T-cell (primary cell): Measurements from ENCODE around the gene CCDC27. TPM values are rescaled to one million over a fixed set of nuclear protein-coding genes. Genes with fewer than 3 reads are reported as not detected.

Experiments used
- ATAC-seq, 4 experiments: fragments of 200-7000 bp in 3 of 4; fragments of 150-1000 bp in 1 of 4; cut with Tn5 transposase; replicated peaks in 1 of 4; 1 replicate in 3 of 4; 2 replicates in 1 of 4; pipeline ENCODE4 v1.10.0; 2021; ENCODE audit warnings: moderate library complexity in 3 of 4, mild to moderate bottlenecking in 2 of 4, moderate number of reproducible peaks in 1 of 4
- CTCF ChIA-PET, 2 donors: fragments of 300-600 bp; sonication (Branson Sonifier 250); formaldehyde crosslinking; loops; one replicate each; lab custom pipeline; 2022; ENCODE audit warnings: antibody characterized with exemption in 2 of 2; lab: Charles Lee
- POLR2A ChIA-PET, 2 donors: fragments of 300-600 bp; sonication (Branson Sonifier 250); formaldehyde crosslinking; loops; one replicate each; lab custom pipeline; 2022; ENCODE audit warnings: antibody characterized with exemption in 2 of 2; lab: Charles Lee
- DNase-seq, 35 experiments: peaks; one replicate each; pipeline versions ENCODE4 v3.0.0 to v3.0.0-alpha.2; 2013 to 2023
- H3K27ac ChIP-seq: one replicate; pipeline ENCODE4 v1.5.1; 2013; ENCODE audit warnings: low read length
- H3K27me3 ChIP-seq, 2 experiments: replicated peaks in 1 of 2; 1 replicate in 1 of 2; 2 replicates in 1 of 2; pipeline versions ENCODE4 v1.6.1 to v1.7.0; 2013; ENCODE audit warnings: low read length in 1 of 2, mixed read lengths in 1 of 2; ENCODE audit not compliant: control insufficient read depth in 2 of 2, insufficient read depth in 2 of 2; ENCODE audit errors: extremely low read depth in 1 of 2
- H3K36me3 ChIP-seq, 2 donors: 1 replicate in 1 of 2; 2 replicates in 1 of 2; pipeline versions ENCODE4 v1.6.1 to v1.7.0; 2013; ENCODE audit warnings: low read length in 1 of 2; ENCODE audit not compliant: control insufficient read depth in 2 of 2, insufficient read depth in 1 of 2; ENCODE audit errors: extremely low read depth in 1 of 2
- H3K4me1 ChIP-seq, 2 experiments: 1 replicate in 1 of 2; 2 replicates in 1 of 2; pipeline versions ENCODE4 v1.6.1 to v1.7.0; 2013; ENCODE audit warnings: low read length in 2 of 2, mixed read lengths in 1 of 2; ENCODE audit not compliant: insufficient read depth in 2 of 2, control insufficient read depth in 1 of 2; ENCODE audit errors: extremely low read depth in 1 of 2
- H3K4me3 ChIP-seq, 2 donors: 1 replicate in 1 of 2; 2 replicates in 1 of 2; pipeline versions ENCODE4 v1.5.1 to v1.7.0; 2013; ENCODE audit warnings: mild to moderate bottlenecking in 2 of 2, low read length in 1 of 2, moderate library complexity in 1 of 2; ENCODE audit not compliant: control insufficient read depth in 1 of 2; ENCODE audit errors: extremely low read depth in 1 of 2
- H3K9me3 ChIP-seq: 2 replicates; pipeline ENCODE4 v1.7.0; 2013
- H3K27ac Mint-ChIP-seq, 2 donors: one replicate each; pipeline ENCODE4 v1.8.0; 2020 to 2021; ENCODE audit warnings: mild to moderate bottlenecking in 2 of 2, mixed read lengths in 2 of 2
- H3K27me3 Mint-ChIP-seq, 2 donors: one replicate each; pipeline ENCODE4 v1.8.0; 2021 to 2022; ENCODE audit warnings: mixed read lengths in 2 of 2
- H3K36me3 Mint-ChIP-seq: one replicate; pipeline ENCODE4 v1.8.0; 2021; ENCODE audit warnings: mixed read lengths
- H3K4me1 Mint-ChIP-seq, 3 donors: one replicate each; pipeline ENCODE4 v1.8.0; 2020 to 2022; ENCODE audit warnings: mixed read lengths in 3 of 3, mild to moderate bottlenecking in 1 of 3
- H3K4me3 Mint-ChIP-seq, 3 donors: one replicate each; pipeline ENCODE4 v1.8.0; 2020 to 2022; ENCODE audit warnings: mild to moderate bottlenecking in 3 of 3, mixed read lengths in 3 of 3, moderate library complexity in 3 of 3
- H3K9me3 Mint-ChIP-seq, 3 donors: one replicate each; pipeline ENCODE4 v1.8.0; 2020 to 2022; ENCODE audit warnings: mixed read lengths in 3 of 3
- WGBS: methylation state at CpG from one replicate; pipeline ENCODE4 v1.1.5; 2013; ENCODE audit warnings: missing lambda C conversion rate; ENCODE audit not compliant: insufficient coverage; 5-methylcytosine and 5-hydroxymethylcytosine counted together
- total RNA-seq, 35 experiments: library from RNA in 6 of 35; stranded (reverse) in 6 of 35; fragments of 120-200 nt in 1 of 35; gene quantifications; one replicate each; pipeline versions ENCODE4 v1.2.1 to v1.2.4 and lab custom pipeline; 2013 to 2026

The CCDC27 gene
- total RNA-seq, 5 donors from 2014 or later (not counting 1 experiment from before 2014, with no cell fraction given), result not detected

DNA sequence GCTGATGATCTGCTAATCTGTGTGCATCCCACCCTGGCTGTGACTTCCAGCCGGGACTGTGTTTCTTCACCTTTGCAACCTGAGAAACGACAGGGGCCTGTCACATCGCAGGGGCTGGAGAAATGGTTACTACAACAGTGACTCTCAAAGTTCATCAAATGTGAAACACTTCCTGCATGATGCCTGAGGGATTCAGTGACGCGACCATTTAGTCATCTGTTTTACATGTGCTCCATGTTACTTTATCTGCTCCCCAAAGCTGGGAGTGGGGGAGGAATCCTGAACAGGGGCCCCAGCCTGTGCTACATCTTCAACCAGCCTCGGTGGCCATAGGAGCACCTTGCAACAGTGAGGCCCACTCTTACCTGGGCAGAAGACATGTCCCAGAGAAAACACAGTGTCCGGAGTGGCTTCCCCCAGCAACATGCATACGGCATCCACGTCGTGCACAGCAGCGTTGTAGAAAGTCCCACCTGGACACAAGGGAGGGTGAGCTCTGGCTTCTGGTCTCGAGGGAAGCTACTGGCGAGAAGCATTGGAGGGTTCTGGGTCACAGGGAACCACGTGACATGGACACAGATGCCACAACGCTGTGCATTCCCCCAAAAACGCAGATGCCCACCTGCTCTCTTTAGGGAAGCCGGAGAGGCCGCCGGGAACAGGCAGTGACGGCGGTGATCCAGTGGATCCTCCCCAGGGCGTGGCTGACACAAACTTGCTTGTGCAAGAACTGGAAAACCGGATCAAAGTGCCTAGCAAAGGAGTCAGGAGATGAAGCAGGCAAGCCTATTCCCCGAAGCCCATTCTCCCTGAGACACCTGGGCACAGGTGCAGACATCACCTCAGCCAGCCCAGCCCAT is 9.6 kb upstream of the CCDC27 start:
- H3K4me3 ChIP-seq, result no peak overlapping the region
- no peak for DNase-seq
- H3K27ac ChIP-seq, result no peak overlapping the region
- 90% methylated on average over 22 of the region's 24 CpGs for WGBS
- no peaks in the 10 kb centered on the region for H3K9me3 Mint-ChIP-seq
- H3K36me3 ChIP-seq, result peaks cover 11 to 30% of the 10 kb centered on the region in 2 donors
- peaks cover 10% of the 10 kb centered on the region for H3K36me3 Mint-ChIP-seq
- no peaks in the 10 kb centered on the region for H3K27me3 Mint-ChIP-seq
- no peaks in the 10 kb centered on the region for H3K27me3 ChIP-seq
- peaks cover 0 to 13% of the 10 kb centered on the region in 2 experiments for H3K4me1 ChIP-seq
- no peak for ATAC-seq
- ChIA-PET POLR2A (no interaction called here), CTCF (no interaction called here)
- H3K4me1 Mint-ChIP-seq, result peaks cover 23 to 28% (median 26%) of the 10 kb centered on the region in 3 donors
- no peaks in the 10 kb centered on the region for H3K9me3 ChIP-seq
- H3K4me3 Mint-ChIP-seq, result no peak overlapping the region
- no peak overlapping the region for H3K27ac Mint-ChIP-seq

DNA sequence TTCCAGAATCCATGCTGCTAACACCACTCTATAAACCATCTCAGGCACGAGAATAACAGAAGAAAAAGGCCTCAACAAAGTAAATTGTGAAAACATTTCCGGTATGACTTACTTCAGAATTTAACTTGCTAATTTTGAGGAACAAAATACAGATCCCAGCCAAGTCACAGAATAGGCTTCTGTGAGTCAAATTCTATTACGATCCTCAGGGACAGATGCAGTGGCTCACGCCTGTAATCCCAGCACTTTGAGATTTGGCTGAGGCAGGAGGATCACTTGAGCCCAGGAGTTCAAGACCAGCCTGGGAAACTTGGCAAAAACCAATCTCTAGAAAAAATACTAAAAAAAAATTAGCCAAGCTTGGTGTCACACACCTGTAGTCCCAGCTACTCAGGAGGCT is 8.8 kb upstream of the CCDC27 start:
- no peaks in the 10 kb centered on the region for H3K27me3 Mint-ChIP-seq
- WGBS, result 95% methylated on average over 3 of the region's 4 CpGs
- H3K27ac ChIP-seq, result no peak overlapping the region
- POLR2A ChIA-PET, result no interaction called here
- peaks cover 10% of the 10 kb centered on the region for H3K36me3 Mint-ChIP-seq
- peaks cover 5 to 25% of the 10 kb centered on the region in 2 donors for H3K36me3 ChIP-seq
- H3K4me3 Mint-ChIP-seq, result no peak overlapping the region
- H3K4me3 ChIP-seq, result no peak overlapping the region
- ATAC-seq, result no peak
- H3K9me3 ChIP-seq, result no peaks in the 10 kb centered on the region
- no peak for DNase-seq
- H3K4me1 ChIP-seq, result peaks cover 2 to 19% of the 10 kb centered on the region in 2 experiments
- H3K27me3 ChIP-seq, result no peaks in the 10 kb centered on the region
- peaks cover 31 to 35% (median 34%) of the 10 kb centered on the region in 3 donors for H3K4me1 Mint-ChIP-seq
- CTCF ChIA-PET, result no interaction called here
- no peak overlapping the region for H3K27ac Mint-ChIP-seq
- H3K9me3 Mint-ChIP-seq, result no peaks in the 10 kb centered on the region

DNA sequence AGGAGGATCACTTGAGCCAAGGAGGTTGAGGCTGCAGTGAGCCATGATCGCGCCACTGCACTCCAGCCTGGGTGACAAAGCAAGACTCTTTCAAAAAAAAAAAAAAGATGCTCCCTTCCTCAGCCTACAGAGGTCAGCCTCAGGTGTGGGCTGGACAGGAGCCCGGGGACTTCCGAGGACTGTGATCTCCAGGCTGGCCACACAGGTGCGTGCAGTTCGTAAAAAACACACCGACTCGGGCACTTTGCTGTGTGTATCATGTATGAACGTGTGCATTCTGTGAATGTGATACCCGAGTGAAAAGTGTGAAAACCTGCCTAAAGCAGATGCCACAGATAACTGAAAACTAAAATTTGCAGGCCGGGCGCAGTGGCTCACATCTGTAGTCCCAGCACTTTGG is 8.4 kb upstream of the CCDC27 start:
- Mint-ChIP-seq H3K27ac (no peak overlapping the region), H3K36me3 (peaks cover 10% of the 10 kb centered on the region), H3K4me1 (peaks cover 31 to 36% (median 35%) of the 10 kb centered on the region in 3 donors), H3K27me3 (no peaks in the 10 kb centered on the region), H3K4me3 (peak overlapping the region in 1 of 3 donors; percentile 9), H3K9me3 (no peaks in the 10 kb centered on the region)
- POLR2A ChIA-PET, result no interaction called here
- no peaks in the 10 kb centered on the region for H3K9me3 ChIP-seq
- no peak for DNase-seq
- peaks cover 5 to 21% of the 10 kb centered on the region in 2 donors for H3K36me3 ChIP-seq
- H3K4me1 ChIP-seq, result peaks cover 2 to 19% of the 10 kb centered on the region in 2 experiments
- WGBS, result 87% methylated on average over 8 of the region's 12 CpGs
- no peak overlapping the region for H3K4me3 ChIP-seq
- no peak overlapping the region for H3K27ac ChIP-seq
- CTCF ChIA-PET, result no interaction called here
- no peaks in the 10 kb centered on the region for H3K27me3 ChIP-seq
- no peak for ATAC-seq

DNA sequence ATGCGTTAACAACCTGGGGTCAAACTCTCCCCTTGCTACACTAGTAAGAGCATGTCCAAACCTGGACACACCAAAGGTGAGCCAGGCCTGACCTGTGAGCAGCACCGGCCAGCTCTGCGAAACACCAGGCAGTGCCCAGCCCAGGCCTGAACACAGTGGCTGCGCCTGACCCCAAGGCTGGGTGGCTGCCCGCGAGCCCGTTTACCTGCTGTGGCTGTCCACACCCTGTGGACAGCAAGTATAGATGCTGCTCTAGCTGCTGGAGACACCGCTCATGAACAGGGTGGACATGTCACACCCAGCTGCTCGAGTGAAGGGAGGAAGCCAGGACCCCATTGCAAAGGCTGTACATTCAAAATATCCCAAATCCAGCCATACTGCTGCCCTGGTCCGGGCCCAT is 7.6 kb upstream of the CCDC27 start:
- ChIA-PET CTCF (interaction anchor here in 1 of 2 donors (0.6 kb wide), 1 partner anchor 74 kb away, joined by 3 read pairs; no protein-coding TSS in a partner anchor), POLR2A (no interaction called here)
- Mint-ChIP-seq H3K9me3 (no peaks in the 10 kb centered on the region), H3K4me3 (peak overlapping the region in 1 of 3 donors; percentile 6), H3K27ac (no peak overlapping the region), H3K4me1 (peaks cover 31 to 36% (median 35%) of the 10 kb centered on the region in 3 donors), H3K27me3 (no peaks in the 10 kb centered on the region), H3K36me3 (peaks cover 10% of the 10 kb centered on the region)
- no peak for ATAC-seq
- no peak for DNase-seq
- no peaks in the 10 kb centered on the region for H3K9me3 ChIP-seq
- H3K27me3 ChIP-seq, result no peaks in the 10 kb centered on the region
- H3K27ac ChIP-seq, result no peak overlapping the region
- H3K36me3 ChIP-seq, result peaks cover 5 to 18% of the 10 kb centered on the region in 2 donors
- H3K4me1 ChIP-seq, result peaks cover 2 to 19% of the 10 kb centered on the region in 2 experiments
- WGBS, result 97% methylated on average over 9 of the region's 10 CpGs
- H3K4me3 ChIP-seq, result no peak overlapping the region

- Histone ChIP-seq H3K9me3 (no peaks in the 10 kb centered on the region), H3K36me3 (peaks cover 5 to 14% of the 10 kb centered on the region in 2 donors), H3K27ac (no peak overlapping the region), H3K27me3 (no peaks in the 10 kb centered on the region), H3K4me1 (peaks cover 2 to 19% of the 10 kb centered on the region in 2 experiments), H3K4me3 (no peak overlapping the region)
- Mint-ChIP-seq H3K4me3 (peak overlapping the region in 1 of 3 donors; percentile 6), H3K27ac (no peak overlapping the region), H3K4me1 (peaks cover 31 to 36% (median 35%) of the 10 kb centered on the region in 3 donors), H3K27me3 (no peaks in the 10 kb centered on the region), H3K9me3 (no peaks in the 10 kb centered on the region), H3K36me3 (peaks cover 10% of the 10 kb centered on the region)
- ChIA-PET POLR2A (no interaction called here), CTCF (interaction anchor here in 1 of 2 donors (0.5 to 0.6 kb wide), 2 partner anchors 73 to 104 kb away, joined by 3 to 4 read pairs; no protein-coding TSS in a partner anchor)
- WGBS, result 95% methylated on average over 10 of the region's 12 CpGs
- DNase-seq (no peak), ATAC-seq (no peak)
Observed at GRCh38 chr1:3745071-3745470, 7.2 kb upstream of the CCDC27 start.

DNA sequence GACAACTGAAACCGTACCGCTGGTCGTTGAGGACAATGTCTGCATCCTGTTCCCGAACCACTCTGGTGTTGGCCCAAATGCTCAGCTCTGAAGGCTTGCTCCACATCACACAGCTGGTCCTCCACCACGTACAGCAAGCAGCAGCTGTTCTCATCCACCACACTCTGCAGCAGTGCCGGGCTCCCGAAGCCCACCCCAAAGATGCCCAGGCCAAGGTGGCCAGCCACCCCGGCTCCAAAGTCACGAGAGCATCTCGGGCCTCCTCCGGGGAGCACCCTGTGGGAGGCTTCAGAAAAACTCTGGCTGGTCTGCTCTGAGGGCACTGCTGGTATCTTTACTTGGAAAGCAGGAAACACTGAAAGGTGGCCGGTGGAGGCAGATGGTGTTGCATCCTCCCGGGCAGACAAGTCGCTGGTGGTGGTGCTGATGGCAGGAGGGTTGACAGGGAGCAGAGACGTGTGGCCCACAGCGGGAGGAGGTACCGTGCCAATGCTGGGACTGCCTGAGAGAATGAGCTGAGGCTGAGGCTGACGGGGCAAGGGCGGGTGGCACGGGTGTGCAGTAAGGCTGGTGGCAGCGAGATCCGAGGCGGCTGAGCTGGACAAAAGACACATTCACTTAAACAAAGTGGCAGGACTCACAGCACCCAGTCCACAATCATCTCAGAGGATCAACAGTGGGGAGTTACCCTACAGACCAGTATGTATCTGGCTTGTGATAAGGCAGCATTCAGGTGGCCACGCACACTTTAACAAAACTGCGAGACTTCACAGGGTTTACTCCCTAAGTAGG is 6.5 kb upstream of the CCDC27 start:
- ChIA-PET CTCF (interaction anchor here in 1 of 2 donors (0.5 kb wide), 1 partner anchor 103 kb away, joined by 4 read pairs; no protein-coding TSS in a partner anchor), POLR2A (no interaction called here)
- no peaks in the 10 kb centered on the region for H3K9me3 ChIP-seq
- Mint-ChIP-seq H3K4me1 (peaks cover 31 to 36% (median 35%) of the 10 kb centered on the region in 3 donors), H3K27me3 (no peaks in the 10 kb centered on the region), H3K4me3 (peak overlapping the region; percentile 72 to 79 (median 77)), H3K36me3 (peaks cover 10% of the 10 kb centered on the region), H3K9me3 (no peaks in the 10 kb centered on the region), H3K27ac (peak overlapping the region; percentile 73 to 82)
- peak in 1 of 35 experiments; percentile 22 for DNase-seq
- ATAC-seq, result no peak
- WGBS, result 91% methylated on average over 24 of the region's 25 CpGs
- no peak overlapping the region for H3K27ac ChIP-seq
- H3K4me3 ChIP-seq, result no peak overlapping the region
- no peaks in the 10 kb centered on the region for H3K27me3 ChIP-seq
- H3K4me1 ChIP-seq, result peaks cover 2 to 19% of the 10 kb centered on the region in 2 experiments
- H3K36me3 ChIP-seq, result peaks cover 3 to 11% of the 10 kb centered on the region in 2 donors
